HG03060 (cell line): Measurements from ENCODE around the gene PPP2R5C.
A peak's percentile ranks its signal among the peaks of the same experiment; 100 is the strongest.

Experiments used
- ATAC-seq: cut with Tn5 transposase; IDR thresholded peaks from one replicate; pipeline ENCODE4 v1.9.1; 2021; ENCODE audit warnings: low read depth, moderate number of reproducible peaks; ENCODE audit not compliant: unreplicated experiment

PPP2R5C gene

GRCh38 chr14:101834800-101835547, 73.5 kb downstream of the PPP2R5C start:
- ATAC-seq, result no peak

- no peak for ATAC-seq
Observed at GRCh38 chr14:101835566-101835965, 74.1 kb downstream of the PPP2R5C start.

GRCh38 chr14:101836135-101836534, 74.6 kb downstream of the PPP2R5C start:
- no peak for ATAC-seq

DNA sequence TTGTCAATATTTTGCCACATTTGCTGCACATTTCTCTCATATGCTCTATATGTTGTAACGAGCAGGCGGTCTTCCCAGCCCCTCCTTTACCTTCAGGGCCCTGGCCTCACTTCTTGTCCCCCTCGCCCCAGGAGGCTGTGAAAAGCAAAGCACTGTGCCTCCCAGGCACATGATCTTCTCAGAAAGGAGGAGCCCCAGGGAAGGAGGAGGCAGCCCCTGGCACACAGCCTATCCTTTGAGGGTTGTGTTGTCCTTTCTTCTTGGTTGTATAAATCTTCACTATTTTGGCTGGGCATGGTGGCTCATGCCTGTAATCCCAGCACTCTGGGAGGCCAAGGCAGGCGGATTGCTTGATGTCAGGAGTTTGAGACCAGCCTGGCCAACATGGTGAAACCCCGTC, 77.0 kb downstream of the PPP2R5C start:
- no peak for ATAC-seq

- ATAC-seq, result no peak
Observed at GRCh38 chr14:101839236-101839635, 77.7 kb downstream of the PPP2R5C start.

- ATAC-seq, result no peak
Observed at GRCh38 chr14:101839661-101840060, 78.2 kb downstream of the PPP2R5C start.

DNA sequence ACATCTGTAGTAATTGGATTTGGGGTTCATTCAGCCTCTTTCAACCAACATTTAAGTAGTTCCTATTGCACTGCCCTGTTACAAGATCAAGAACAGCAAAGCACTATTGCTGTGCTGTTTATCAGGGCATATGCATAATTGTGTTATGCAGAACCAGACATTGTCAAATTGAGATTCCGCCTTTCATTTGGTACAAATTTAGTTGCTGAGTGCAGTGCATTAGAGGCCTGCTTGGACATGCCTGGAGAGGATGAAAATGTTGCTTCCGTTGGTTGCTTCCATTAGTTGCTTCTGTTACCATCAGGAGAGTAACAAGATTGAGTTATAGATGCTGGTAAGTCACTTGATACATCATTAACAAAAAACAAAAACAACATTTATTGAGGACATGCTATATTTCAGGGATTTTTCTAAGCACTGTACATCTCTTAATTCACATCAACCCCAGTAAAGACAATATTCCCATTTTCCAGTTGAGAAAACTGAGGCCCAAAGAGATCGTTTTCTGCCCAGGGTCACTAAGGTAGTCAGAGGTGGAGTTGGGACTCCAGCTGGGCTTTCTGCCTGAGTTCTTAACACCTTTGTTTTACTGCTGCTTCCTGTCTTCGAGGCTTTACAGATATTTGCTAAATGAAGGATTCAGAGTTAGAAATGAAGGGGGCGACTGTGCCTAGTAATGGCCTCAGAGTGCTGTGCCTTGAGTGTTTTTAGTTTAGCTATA, 79.3 kb downstream of the PPP2R5C start:
- ATAC-seq, result no peak

DNA sequence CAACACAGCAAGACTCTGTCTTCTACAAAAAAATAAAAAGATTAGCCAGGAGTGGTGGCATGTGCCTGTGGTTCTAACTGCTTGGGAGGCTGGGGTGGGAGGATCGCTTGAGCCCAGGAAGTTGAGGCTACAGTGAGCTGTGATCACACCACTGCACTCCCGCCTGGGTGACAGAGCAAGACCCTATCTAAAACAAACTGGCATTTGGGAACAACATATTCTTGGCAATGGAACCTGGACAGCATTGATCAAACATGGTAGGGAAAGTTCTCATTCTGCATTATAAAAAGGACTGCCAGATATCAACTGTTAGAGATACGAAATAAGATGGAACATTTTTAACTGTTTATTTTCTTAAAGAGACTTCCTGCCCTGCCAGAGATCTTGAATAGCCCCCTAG, 81.5 kb downstream of the PPP2R5C start:
- no peak for ATAC-seq

DNA sequence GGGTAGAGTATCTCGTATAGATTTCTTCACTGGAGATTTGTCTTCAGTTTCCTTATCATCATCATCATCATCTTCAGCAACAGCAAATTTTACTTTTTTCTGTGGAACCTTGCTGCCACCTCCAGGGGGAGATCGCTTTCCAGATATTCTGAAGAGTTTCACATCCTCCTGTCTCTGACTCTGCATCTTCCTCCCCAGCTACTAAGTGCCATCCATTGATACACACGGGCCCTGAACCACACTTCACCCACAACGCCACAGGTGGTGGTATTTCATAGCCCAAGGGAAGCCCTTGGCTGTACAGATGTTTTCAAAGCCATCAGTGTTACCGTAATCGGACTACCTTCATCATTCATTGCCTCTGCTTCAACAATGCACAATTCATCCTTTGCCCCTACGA, 82.2 kb downstream of the PPP2R5C start:
- ATAC-seq, result peak; percentile 42

DNA sequence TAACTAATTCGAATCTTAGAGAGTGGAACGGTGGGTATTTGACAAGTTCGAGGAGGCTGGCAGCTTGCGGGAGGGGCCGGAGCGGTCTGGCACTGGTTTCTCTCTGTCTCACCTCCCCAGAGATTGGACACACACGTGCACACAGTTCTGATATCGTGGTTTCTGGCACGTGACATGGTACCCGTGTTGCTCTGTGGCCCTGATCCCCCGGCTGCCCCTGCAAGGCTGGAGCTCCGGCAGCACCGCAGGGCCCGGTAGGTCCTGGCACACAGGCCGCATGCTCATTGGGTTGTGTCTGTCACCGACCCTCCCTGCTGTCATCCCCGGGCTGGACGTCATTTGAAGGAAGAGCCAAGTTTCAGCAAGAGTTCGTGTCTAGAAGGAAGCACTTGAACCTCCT, 82.7 kb downstream of the PPP2R5C start:
- no peak for ATAC-seq

DNA sequence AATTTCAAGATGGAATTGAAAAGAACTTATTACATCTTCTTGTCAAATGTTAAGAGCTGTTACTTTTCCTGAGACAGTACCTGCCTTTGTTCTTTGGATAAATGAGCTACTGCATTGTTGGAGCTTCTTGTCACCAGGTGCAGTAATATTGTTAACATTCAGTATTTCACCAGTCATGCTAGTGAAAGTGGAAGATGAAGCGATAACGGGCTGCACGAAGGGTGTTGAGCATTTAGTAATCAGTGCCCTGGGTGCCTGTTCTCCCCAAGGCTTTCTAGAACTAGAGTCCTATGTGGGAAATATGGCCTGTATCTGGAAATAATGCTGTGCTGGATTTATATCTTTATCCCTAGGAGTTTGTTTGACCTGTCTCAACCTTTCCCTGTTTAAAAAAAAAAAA, 83.2 kb downstream of the PPP2R5C start:
- no peak for ATAC-seq

DNA sequence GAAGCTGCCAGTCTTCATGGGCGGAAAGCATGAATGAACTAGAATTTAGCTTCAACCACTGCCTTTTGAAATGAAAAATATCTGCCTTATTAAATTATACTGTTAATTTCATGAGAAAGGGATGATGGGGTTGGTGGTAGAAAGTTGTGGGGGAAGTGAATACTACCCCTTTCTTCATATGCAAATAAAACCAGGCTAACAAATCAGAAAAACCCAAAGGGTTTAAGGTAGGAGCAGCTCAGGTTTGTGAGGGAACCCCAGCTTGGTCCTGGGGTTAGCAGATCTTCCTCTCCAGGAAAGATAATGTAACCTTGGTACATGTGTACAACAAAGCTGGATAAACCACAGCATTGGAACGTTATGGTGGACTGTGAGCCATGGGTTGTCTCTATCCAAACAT, 84.0 kb downstream of the PPP2R5C start:
- ATAC-seq, result no peak

GRCh38 chr14:101845896-101846295, 84.4 kb downstream of the PPP2R5C start:
- no peak for ATAC-seq

DNA sequence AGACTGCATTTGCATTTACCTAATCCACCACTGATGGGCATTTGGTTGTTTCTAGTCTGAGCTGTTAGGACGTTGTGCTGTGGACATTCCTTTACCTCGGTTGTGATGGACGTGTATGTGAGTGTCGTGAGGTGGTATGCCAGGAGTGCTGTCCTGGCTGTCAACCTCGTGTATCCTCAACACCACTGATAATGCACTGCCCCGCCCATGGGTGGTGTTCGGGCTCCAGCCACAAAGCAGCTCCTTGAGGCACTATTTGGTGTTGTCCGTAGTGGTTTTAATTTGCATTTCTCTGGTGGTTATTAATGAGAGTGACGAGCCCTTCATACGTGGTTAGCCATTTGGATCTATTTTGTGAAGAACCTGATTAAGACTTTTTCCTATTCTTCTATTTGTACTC, 87.6 kb downstream of the PPP2R5C start:
- peak; percentile 63 for ATAC-seq

- ATAC-seq, result no peak
Observed at GRCh38 chr14:101849640-101850039, 88.1 kb downstream of the PPP2R5C start.

- no peak for ATAC-seq
Observed at GRCh38 chr14:101851183-101851582, 89.7 kb downstream of the PPP2R5C start.

DNA sequence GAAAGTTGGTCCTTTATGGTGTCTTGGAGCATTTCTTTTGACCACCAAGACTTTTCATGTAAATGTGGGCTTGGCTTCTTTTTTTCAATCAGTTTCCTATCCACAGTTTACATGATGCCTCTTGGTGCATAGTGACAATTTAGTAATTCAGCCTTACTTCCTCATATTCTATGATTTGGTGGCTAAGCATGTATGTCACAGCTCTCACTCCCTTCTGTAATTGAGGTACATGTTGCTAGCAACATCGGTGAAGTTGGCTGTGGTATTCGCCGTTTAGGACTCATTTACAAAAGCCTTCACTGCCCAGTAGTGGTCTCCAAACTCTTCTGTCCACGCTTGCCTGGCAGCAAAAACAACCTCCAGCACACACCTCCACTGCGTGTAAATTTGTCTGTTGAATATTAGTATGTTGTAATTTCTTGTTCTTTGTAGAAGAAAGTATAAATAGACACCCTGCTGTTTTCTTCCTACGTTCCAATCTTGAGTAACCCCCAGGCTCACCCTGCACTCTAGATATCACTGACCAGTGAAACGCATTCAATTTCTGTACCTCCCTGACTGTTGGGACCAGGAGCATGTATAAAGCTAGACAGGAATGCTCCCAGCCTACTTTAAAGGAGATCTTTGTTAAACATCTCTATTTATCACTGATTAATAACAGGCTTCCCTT, 90.4 kb downstream of the PPP2R5C start:
- ATAC-seq, result no peak

DNA sequence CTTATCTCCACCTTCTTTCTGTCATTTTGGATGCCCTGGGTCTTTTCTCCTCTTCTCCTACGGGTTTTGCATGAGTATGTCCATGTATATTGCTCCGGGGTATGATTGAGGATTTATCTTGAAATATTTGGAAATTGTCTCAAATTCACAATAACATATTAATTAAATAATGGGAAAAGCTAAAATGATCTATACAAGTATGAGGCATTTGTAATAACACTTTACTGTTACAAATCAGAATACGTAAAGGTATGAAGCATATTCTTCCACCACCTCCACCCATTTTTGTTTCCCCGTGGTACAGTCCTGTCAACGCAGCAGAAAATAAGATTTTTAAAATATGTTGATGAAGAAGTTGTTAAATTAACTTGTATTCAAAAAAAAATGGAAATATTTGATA, 91.3 kb downstream of the PPP2R5C start:
- no peak for ATAC-seq

- ATAC-seq, result no peak
Observed at GRCh38 chr14:101853455-101854018, 92.0 kb downstream of the PPP2R5C start.

GRCh38 chr14:101854366-101854765, 92.9 kb downstream of the PPP2R5C start:
- ATAC-seq, result no peak

GRCh38 chr14:101855958-101856357, 94.4 kb downstream of the PPP2R5C start:
- no peak for ATAC-seq
